HG03521 (cell line): ENCODE measurements around the gene SCN3B.
A peak's percentile ranks its signal among the peaks of the same experiment; 100 is the strongest.

Experiments
- ATAC-seq: cut with Tn5 transposase; IDR thresholded peaks from one replicate; pipeline ENCODE4 v1.9.1; 2021; ENCODE audit warnings: mild to moderate bottlenecking, moderate library complexity; ENCODE audit not compliant: unreplicated experiment

SCN3B gene, protein sequence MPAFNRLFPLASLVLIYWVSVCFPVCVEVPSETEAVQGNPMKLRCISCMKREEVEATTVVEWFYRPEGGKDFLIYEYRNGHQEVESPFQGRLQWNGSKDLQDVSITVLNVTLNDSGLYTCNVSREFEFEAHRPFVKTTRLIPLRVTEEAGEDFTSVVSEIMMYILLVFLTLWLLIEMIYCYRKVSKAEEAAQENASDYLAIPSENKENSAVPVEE

DNA sequence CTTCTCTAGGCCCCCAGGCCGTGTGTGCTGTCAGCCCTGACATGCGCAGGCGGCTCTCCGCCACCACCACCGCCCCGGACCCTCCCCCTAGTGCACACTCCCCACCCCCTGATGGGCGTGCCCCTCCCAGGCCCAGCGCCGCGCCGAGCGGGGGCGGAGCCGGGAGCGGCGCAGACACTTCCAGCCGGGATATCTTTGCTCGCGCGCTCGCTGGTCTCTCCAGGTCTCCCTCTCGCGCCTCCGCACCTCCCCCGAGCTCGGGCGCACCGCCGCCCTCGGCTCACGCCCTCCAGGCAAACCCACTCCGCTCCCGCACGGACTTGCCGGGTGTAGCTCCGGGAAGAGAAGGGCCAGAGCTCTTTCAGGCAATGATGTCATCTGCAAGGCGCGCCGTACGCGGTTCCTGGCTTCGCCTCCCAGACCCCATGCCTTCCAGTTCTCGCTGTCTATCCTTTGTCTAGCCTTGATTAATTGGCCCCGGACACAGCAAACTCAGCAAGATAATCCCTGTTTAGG is at the start of gene SCN3B:
Gene SCN3B (minus strand): TSS at position 59 of the 516 bp plus-strand sequence. CDS start 823 bp downstream, outside the sequence.
- peak; percentile 20 for ATAC-seq

DNA sequence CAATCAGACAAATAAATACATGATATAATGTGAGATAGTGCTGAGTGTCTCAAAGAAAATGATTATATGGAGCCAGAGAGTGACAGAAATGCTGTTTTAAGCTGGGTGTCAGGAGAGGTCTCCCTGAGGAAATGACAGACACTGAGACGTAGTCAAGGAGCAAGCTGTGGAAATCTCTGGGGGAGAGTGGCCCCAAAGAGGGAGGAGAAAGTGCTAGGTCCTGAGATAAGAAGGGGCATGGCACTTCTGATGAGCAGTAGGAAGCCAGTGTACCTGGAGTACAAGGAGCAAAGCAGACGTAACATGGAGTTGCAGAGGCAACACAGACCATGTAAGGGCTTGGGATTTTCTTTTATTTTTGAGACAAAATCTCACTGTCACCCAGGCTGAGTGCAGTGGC is 48.3 kb upstream of the SCN3B start:
- no peak for ATAC-seq

DNA sequence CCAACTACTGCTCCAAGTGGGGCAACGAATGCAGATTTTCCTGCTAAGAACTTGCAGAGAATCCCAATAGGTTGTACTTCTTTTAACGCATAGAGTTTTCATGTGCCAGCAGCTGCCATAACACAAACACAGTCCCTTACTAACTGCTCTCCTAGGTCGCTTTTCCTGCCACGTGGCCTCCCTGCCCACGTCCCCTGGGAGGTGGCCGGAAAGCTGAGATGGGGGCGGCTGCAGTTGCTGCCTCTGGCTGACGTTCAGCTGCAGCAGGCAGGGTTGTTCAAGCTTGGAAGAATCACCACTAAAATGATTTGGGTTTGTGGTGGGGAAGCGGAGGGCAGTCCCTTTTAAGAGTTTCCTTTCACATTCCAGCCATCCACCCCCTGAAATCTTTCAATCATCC is 47.7 kb upstream of the SCN3B start:
- no peak for ATAC-seq

DNA sequence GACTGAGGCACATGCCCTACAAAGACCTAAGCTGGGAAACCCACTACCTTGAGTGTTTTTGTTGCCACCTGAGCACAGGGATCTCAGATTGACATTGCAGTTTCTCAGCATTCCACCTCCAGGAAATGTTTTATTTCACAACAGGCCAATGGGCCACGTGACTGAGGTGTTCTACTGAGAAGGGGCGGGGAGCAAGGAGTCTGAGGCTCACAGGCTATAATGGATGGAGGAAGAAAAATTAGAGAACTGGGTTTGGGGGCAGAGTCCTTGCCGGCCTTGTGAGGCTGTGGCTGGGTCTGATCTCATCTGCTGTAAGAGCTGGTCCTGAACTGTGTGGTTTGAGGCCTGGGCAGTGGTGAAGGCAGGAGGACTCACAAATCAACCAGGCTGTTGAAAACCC is 46.3 kb upstream of the SCN3B start:
- no peak for ATAC-seq

DNA sequence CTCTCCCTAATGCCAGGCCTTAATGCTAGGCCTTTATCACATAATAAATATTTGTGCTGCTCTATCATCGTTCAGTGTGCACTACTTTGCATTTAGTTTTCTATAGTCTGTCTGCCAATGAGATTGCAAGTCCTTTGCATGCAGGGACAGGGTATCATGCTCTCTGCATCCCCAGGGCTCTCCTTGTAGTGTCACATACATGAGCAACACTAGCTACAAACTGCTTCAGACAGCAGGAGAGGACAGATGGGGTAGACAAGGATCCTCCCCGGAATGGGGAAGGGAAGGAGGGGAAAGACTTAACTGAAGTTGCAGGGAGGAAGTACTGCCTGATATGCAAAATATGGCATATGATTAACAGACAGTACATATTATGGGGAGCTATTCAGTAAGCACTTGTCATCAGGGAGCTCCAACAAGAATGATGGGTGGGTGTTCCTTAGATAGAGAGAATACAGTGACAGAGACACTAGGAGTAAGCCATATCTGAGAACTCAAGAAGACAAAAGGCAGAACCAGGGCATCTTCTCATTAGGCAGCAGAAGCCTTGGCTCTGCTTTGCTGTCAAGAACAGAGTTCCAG is 44.2 kb upstream of the SCN3B start:
- ATAC-seq = no peak

DNA sequence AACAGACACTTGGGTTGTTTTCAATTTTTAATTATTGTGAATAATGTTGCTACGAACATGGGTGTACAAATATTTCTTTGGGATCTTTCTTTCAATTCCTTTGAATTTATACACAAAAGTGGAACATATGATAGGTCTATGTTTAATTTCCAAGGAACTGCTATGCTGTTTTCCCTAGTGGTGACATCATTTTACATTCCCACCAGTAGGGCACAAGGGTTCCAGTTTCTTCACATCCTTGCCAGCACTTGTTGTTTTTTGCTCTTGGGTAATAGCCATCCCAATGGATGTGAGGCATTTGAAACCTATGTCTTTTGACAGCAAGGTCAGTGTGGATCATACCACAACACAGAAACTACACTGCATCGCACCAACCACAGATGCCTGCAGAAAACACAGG is 41.8 kb upstream of the SCN3B start:
- ATAC-seq = no peak

DNA sequence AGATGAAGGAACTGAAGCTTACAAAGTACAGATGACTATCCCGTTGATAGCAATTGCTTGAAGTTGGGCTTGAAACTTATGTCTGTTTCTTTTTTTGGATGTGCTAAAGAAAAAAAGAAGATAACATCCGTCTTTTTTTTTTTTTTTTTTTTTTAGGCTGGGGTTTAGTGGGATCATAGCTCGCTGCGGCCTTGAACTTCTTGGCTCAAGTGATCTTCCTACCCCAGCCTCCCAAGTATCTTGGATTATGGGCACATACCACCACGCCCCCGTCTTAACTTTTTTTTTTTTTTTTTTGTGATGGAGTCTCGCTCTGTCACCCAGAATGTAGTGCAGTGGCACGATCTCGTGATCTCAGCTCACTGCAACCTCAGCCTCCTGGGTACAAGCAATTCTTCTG is 40.8 kb upstream of the SCN3B start:
- no peak for ATAC-seq

DNA sequence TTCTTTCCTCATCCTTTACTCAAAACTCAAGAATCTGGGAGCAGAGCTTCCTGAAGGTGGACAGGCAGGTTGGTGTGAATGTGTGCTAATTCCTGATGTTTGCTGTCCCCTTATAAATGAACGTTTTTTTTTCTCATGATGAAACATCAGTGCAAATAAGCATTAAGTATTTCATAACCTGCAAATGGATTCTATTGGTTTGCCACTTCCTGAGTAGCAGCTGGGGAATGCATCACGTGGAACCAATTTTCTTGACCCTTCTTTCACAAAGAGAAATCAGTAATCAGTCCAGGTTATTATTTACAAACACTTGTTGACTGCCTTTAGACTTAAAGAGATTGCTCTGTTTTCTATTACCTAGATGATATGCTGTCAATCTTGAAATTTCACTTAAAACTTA is 40.1 kb upstream of the SCN3B start:
- ATAC-seq = no peak

DNA sequence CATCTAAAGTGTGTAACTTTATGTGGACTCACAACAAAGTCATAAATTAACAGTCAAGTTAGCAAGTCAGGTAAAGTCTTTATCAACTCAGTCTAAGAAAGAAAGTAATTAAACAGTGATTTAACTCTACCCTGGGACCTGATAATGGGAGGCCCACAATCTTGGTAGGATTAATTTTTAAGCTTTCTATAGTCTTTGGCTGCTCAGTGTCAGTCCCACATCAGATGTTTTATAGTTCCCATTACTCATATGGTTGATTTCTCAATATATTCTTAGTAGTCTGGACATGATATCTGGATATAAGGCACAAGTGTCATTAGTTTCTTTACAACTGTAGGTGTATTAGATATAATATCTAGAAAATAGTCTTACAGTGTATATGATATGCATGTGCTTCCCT is 38.5 kb upstream of the SCN3B start:
- no peak for ATAC-seq

DNA sequence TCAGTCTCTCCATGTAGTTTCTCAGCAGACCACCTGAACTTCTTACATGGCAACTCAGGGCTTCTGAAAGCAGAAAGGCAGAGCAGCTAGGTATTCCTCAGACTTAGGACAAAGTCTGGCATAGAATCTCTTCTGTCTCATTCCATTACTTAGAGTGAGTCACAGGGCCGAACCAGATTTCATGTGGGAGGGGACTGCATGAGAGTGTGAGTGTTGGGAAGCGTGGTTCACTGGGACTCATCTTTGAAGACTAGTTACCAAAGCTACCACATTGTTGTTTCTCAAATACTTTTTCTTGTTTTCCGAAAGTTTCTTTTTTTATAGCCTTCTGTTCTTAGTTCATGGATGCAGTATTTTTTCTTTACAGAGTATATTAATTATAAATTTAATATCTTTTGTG is 36.1 kb upstream of the SCN3B start:
- ATAC-seq = no peak

DNA sequence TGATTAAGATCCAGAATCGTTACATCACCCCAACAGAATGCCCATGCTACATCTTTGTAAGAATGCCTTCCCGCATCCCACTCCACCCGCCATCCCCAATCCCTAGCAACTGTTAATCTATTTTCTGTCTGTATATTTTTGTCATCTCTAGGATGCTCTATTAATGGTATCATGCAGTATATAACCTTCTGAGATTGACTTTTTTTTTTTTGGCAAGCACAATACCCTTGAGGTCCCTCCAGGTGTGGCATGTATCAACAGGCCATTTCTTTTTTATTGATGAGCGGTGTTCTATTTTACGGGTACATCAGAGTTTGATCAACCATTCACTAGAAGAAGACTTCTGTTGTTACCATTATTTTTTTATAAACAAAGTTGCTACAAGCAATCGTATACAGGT is 30.2 kb upstream of the SCN3B start:
- no peak for ATAC-seq

DNA sequence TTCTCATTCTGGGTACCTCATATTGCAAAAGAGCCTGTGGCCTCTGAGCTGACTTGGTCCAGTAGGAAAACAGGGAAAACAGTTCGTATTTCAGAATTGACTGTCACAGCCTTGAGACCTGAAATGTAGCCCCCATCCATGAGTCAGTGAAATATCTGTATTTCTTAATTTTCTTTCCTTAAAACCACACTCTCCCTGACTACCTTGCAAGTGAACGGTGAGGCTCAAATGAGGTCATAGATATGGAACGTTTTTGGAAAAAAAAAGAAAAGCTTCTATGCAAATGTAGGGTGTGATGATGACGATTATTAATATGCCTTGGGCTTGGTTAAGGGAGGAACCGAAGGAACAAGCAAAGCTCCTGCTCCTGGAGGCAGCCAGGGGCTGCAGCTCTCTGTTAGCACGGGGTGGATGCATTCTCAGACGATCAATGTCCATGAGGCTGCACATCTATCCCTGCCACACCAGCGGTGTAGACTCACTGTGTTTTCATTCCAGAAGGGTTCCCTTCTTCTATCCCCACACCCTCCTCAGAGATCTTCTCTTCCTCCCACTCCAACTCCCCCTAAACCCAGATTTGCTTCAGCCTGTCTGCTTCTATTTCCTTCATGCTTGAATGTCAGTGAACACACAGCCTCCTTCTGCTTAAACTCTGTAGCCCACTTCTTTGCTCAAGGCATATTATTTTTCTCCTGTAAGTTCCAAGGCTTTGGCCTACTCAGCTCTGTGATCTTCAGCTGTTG is 29.2 kb upstream of the SCN3B start:
- ATAC-seq = no peak

DNA sequence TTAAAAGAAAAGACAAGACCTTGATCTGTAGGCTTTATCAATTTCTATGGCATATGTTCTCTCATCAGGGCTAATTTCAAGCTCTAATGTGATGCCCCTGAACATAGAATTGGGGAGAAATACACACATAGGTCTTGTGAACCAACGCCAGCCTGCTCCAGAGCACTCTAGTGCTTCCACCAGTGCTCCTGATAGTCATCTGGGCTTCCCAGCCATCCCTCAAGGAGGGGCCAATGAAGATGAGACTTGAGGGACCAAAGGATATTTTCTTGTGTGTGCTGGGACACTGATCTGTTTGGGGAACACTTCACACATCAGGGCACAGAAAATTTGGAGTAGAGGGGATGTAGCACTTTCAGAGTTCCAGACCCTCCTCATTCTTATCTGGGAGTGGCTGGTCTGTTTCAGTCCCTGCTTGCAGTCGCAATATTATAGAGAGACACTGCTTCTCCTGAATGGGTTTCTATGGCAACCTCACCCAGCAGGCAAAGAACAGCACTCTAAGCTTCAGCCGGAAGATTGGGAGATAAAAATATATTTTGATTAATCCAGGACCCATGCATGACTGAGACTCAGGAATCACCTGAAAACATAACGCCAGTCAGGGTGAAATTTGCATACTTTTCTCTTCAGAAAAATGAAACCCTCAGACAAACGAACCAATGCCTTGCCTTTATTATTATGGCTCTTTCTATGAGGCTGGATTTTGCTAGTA is 28.4 kb upstream of the SCN3B start:
- ATAC-seq = no peak

DNA sequence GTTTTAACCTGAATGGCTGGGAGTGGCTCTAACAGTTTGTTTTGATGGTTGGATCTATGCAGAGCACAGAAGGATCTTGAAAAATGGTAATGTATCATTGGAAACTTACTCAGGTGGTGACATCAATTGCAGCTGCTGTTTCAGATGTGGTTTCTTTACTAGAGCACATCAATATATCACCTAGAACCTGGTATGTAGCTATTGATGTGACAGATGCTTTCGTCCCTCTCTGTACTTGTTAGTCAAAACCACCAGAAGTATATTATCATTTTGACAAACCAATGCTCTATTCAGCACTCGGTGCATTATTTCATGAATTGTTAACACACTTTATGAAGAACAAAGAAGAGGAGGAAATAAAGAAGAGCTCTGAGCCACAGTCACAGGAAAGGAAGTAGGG is 26.6 kb upstream of the SCN3B start:
- ATAC-seq = no peak

DNA sequence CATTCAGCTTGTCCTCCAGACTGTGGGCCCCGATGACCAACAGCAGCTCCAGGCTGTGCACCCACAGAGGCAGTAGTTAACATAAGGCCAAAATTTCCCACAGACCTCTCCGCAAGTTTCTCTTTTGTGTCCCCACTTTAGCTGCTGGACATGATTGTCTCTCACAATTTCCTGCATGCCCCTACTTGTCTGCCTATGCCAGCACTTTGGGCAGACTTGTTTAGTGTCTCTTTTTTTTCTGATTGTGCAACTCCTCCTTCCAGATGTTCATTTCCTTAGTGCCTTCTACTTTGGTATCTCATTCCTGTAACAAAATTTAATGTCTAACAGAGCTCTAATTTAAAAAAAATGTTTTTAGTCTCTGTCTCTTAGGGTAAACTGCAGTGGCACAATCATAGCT is 23.8 kb upstream of the SCN3B start:
- no peak for ATAC-seq

DNA sequence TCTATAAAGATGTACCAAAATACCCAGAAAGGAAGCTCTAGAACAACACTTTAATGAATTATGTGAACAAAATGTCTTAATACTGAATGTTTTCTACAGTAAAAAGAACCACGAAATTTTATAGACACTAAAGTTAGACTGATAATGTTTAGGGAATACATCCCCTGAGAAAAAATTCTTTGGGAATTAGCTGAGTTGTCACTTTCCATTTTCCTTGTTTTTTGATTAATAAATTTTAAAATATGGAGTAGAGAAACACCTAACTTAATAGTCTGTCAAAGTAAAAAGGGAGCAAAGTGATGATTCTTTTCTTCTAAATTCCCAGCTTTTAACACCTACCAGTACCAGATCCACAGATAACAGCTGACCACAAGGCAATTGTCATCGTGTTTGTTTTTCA is 23.1 kb upstream of the SCN3B start:
- ATAC-seq = no peak

DNA sequence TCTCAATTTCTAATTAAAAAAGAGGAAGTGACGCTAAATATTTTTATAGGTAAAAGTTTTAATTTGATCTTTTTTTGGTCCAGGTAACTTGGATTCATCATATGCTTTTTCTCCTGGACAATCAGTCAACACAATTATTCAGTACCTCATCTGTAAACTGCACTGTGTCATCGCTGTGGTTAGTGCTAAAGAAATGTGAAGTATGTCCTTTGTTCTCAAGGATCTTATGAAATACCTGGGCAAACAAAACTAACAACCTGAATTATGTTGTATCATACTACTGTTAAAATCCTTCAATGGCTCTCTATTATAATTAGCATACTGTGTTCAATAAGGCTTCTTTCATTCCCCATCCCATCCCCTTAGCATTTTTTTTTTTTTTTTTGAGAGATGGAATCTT is 19.9 kb upstream of the SCN3B start:
- no peak for ATAC-seq

DNA sequence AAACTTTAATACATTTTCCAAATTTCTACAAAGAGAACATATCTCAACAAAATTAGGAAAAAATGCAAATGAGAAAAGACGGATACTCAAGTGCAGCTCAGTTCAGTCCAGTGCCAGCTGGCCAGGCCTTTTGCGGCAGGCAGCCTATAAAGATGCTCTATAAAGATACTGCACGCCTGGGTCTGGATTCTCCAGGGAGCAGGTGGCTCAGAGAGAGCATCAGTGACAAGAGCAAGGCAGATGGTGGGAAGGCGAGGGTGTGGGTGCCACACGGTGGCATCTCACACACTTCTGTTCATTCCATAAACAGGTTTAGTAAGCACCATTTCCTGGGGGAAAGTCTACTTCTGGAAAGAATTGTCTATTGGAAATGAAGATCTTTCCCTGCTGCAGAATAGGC is 18.1 kb upstream of the SCN3B start:
- ATAC-seq = no peak

DNA sequence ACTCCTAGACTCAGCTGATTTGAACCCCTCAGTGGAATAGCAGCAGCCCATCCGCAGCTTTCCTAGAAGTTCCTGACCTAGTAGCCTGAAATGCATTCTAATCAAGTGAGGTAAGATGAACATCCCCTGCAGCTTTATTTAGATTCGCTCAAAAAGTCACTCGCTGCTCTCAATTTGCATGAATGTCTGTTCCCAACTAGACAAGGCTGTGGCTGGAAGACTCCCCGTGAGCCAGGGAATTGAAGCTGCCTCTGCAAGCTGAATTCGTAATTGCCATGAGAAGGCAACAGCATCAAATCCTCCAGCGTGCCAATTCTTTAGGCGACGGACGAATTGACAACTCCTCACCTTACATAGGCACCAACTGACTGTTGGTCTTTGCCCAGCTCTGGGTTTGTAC is 17.1 kb upstream of the SCN3B start:
- no peak for ATAC-seq

DNA sequence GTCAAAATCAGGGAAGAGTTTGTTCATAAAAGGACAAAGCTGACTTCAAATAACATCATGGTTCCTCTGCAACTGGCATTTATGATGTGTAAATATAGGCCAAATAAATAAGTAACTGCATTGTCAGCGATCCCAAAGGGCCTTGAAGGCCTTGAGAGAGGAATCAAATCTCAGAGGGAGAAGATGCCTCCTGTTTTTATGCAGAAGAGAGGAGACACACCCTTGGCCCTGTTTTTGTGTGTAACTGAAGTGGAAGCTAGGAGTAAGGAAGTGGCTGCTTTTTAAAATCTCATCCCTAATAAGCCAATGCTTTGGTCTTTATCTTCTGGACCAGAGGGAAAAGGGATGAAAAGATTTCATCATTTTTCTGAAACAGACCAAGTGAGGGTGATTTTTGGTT is 15.7 kb upstream of the SCN3B start:
- ATAC-seq = no peak

DNA sequence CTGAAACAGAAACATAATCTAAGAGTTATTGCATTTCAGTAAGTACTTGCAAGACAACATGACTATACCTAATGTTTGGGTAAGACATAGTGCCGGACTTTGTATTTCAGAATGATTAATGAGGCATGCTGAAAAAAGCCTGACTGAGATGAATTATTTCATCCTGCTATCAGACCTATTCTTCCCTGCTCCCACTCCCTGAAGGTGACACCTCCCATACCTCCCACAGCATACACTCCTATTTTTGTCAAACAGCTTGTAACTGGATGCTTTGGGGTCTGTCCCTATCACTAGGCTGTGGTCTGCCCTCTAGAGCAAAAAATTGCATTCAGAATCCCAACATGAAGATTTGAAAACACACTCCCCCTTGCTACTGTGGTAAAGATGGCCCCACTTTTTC is 10.9 kb upstream of the SCN3B start:
- no peak for ATAC-seq

DNA sequence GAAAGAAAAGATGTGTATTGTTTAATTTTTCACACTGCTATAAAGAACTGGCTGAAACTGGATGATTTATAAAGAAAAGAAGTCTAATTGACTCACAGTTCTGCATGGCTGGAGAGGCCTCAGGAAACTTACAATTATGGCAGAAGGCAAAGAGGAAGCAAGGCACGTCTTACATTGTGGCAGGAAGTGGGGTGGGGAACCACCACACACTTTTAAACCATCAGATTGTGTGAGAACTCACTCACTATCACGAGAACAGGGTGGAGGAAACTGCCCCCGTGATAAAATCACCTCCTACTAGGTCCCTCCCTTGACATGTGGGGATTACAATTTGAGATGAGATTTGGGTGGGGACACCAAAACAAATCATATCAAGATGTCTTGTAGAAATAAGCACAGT is 5.5 kb upstream of the SCN3B start:
- peak; percentile 78 for ATAC-seq
